ENCODE measurements around the gene RBM20.

The RBM20 gene

DNA sequence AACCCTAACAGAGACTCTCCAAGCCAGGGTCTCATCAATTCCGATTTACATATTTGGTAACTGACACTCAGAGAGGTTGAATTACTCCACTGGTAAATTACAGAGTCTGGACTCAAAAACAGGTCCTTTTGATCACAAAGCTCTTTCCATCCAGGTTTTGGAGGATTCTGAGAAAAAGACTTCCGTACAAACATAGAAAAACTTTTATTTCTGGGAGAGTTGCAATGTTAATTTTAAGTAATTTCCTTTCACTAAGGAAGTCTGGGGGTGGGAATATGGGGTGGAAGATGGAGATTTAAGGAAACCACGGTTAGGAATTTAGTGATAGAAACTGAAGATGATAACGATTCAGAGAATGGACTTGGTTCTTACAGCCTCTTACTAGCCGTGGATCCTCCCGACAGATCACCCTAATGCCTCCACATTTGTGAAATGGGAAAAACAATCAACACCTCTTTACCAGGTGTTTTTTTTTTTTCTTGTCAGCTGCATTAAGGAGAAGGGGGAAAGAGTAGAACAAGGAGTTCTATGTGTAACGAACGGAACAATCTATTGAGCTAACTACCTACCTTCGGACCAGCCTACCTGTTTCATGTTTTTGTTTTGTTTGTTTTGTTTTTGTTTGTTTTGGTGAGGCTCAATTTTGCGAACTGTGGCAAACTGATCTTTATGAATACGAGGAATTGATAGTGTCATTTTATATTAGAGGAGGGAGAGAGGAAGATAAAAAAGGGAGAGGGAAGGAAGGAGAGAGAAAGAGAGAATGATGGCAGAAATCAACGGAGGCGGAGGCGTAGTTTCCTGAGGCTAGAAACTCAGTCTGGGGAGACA is 1.7 kb upstream of the RBM20 start:
- no peaks in the 10 kb centered on the region for H3K27me3 ChIP-seq (ENCODE audit: insufficient read depth, low read depth, severe bottlenecking)
- no peak overlapping the region for H3K4me3 ChIP-seq (ENCODE audit: low read depth, low read length)
- no peaks in the 10 kb centered on the region for H3K36me3 ChIP-seq
- TF ChIP-seq, protein P1, sequence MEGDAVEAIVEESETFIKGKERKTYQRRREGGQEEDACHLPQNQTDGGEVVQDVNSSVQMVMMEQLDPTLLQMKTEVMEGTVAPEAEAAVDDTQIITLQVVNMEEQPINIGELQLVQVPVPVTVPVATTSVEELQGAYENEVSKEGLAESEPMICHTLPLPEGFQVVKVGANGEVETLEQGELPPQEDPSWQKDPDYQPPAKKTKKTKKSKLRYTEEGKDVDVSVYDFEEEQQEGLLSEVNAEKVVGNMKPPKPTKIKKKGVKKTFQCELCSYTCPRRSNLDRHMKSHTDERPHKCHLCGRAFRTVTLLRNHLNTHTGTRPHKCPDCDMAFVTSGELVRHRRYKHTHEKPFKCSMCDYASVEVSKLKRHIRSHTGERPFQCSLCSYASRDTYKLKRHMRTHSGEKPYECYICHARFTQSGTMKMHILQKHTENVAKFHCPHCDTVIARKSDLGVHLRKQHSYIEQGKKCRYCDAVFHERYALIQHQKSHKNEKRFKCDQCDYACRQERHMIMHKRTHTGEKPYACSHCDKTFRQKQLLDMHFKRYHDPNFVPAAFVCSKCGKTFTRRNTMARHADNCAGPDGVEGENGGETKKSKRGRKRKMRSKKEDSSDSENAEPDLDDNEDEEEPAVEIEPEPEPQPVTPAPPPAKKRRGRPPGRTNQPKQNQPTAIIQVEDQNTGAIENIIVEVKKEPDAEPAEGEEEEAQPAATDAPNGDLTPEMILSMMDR (IDR thresholded peaks at IDR 0.05; ENCODE audit: low read depth, low read length): no peak
- DNase-seq: no peak
- no peaks in the 10 kb centered on the region for H3K9me3 ChIP-seq (ENCODE audit: severe bottlenecking)
- no peak overlapping the region for H3K27ac ChIP-seq

DNA sequence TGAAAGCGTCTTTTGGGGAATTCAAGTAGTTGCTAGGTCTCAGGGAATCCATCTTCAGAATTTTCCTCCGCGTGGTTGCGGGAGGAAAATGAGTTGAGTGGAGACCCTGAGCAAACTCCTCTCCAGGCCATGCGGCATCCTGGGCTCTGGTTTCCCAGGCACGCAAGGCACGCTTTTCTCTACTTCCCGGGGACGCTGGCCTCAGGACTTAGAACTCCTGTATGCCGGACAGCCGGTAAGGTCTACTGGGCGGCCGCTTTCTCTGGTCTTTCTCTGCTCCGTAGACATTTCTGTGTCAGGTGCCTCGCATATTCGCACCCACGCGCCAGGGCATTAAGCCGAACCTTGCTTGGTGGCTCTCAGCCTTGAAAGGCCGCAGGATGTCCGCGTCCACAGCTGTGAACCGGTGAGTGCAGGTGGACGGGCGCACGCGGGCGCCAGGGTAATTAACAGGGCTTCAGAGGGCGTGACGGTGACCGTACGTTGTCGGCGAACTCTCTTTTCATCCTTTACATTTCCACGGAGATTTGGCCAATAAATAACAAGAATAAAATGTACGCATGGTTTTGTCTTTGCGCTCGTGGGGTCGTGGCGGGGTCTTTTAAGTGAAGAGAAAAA is 992 bp upstream of the RBM20 start:
- Histone ChIP-seq H3K27me3 (ENCODE audit: insufficient read depth, low read depth, severe bottlenecking) (no peaks in the 10 kb centered on the region), H3K9me3 (ENCODE audit: severe bottlenecking) (no peaks in the 10 kb centered on the region), H3K36me3 (no peaks in the 10 kb centered on the region), H3K4me3 (ENCODE audit: low read depth, low read length) (no peak overlapping the region), H3K27ac (no peak overlapping the region)
- TF ChIP-seq, protein P1 (IDR thresholded peaks at IDR 0.05; ENCODE audit: low read depth, low read length): no peak
- DNase-seq: no peak

DNA sequence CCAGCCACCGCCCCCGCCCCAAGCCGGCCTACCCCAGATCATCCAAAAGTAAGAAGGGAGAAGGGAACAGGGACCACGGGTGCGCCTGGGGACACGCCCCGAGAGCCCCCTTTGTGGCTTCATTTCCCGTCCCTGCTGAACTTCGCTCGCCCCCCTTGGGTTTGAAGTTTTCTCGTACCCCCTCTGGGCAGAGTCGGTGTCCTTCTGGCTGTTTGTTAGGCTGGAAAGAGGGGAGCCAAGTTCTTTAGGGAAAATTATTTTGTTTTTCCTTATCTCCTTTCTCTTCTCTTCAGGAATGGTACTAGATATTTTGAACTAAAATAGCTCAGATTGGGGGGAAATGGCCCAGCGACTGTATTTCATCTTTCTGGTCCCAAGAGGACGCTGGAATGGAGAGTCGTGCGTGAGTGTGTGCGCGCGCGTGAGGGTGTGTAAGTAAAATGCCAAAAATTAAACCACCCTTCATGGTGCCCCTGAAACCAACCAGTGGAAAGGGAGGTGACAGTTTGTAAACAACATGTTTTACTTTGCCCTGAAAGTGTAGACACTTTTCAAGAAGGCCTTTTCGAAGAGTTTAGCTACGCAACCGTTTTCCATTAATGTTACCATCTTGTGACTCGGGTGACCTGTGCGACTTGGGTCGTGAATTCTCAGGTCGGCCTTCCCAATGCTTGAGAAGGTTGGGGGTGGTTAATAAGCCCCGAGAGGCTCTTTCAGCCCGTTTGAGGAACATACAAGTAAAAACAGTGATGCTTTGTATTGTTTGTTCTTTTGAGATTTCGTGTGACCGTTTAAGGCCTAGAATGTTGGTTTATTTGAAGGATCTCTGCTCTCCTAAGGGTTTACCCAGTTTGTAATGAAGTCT is 694 bp downstream of the RBM20 start:
- Histone ChIP-seq H3K27ac (peak overlapping the region; percentile 67), H3K36me3 (no peaks in the 10 kb centered on the region), H3K27me3 (ENCODE audit: insufficient read depth, low read depth, severe bottlenecking) (no peaks in the 10 kb centered on the region), H3K9me3 (ENCODE audit: severe bottlenecking) (no peaks in the 10 kb centered on the region), H3K4me3 (ENCODE audit: low read depth, low read length) (peak overlapping the region; percentile 83)
- TF ChIP-seq, protein P1 (IDR thresholded peaks at IDR 0.05; ENCODE audit: low read depth, low read length): no peak
- DNase-seq: no peak

DNA sequence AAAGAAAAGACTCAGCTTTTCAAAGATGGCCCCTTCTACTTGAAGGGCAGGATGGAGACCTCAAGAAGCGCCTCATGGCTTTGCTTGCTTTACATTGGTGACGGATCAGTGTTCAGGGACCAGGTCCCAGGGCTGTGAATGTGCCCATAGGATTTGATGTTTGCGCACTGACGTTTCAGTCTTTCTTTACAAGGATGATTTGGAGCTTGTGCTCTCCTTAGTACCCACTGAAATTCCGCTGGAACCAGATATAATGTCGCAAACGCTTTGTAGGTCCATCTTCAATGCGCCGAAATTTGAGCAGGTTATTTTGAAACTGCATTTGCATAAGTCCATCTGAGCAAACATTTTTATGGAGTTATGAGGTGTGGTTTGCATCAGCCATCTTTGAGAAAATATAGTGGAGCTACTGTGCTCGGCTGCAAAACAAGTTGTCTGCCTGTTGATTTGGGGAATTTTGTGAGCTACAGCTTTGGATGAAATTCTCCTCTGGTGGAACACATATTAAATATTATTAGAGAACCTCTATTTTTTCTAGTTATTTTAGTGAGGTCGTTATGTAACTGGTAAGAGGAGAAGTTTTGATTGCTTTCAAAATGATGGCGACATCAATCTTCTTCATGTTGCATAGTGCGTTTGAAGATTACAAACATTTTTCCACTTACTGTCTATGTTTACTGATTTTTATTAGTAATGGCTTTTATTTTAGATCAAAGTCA is 2.4 kb downstream of the RBM20 start:
- Histone ChIP-seq H3K27me3 (ENCODE audit: insufficient read depth, low read depth, severe bottlenecking) (no peaks in the 10 kb centered on the region), H3K9me3 (ENCODE audit: severe bottlenecking) (no peaks in the 10 kb centered on the region), H3K27ac (no peak overlapping the region), H3K36me3 (no peaks in the 10 kb centered on the region), H3K4me3 (ENCODE audit: low read depth, low read length) (no peak overlapping the region)
- DNase-seq: no peak
- TF ChIP-seq, protein P1 (IDR thresholded peaks at IDR 0.05; ENCODE audit: low read depth, low read length): no peak

DNA sequence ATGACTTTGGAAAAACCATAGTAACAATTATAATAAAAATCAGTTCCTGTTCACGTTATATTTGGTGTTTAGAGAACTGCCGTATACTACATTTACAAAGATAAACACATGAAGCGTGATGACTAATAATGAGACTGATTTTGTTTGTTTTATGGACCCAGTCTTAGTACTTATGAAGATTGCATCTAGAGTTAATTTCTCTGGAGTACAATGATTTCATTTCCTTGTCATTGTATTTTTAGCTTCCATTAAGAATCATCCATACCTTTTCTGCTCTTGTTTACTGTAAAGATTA is 2.9 kb downstream of the RBM20 start:
- Histone ChIP-seq H3K4me3 (ENCODE audit: low read depth, low read length) (no peak overlapping the region), H3K27me3 (ENCODE audit: insufficient read depth, low read depth, severe bottlenecking) (no peaks in the 10 kb centered on the region), H3K9me3 (ENCODE audit: severe bottlenecking) (no peaks in the 10 kb centered on the region), H3K36me3 (no peaks in the 10 kb centered on the region), H3K27ac (no peak overlapping the region)
- TF ChIP-seq, protein P1 (IDR thresholded peaks at IDR 0.05; ENCODE audit: low read depth, low read length): no peak
- DNase-seq: no peak

Measured in WERI-Rb-1 (cell line).